Measurements from ENCODE around the gene PTPRT.

The PTPRT gene

GRCh38 chr20:42735539-42735938 is 454.2 kb downstream of the PTPRT start:
- Histone ChIP-seq H3K9ac (ENCODE audit: low read depth, low read length) (no peak overlapping the region), H3K4me3 (ENCODE audit: low read length) (no peak overlapping the region), H3K4me1 (ENCODE audit: insufficient read depth, low read length) (no peaks in the 10 kb centered on the region), H3K36me3 (ENCODE audit: insufficient read depth, low read depth, low read length) (no peaks in the 10 kb centered on the region), H3K27ac (ENCODE audit: low read length) (no peak overlapping the region), H3K27me3 (ENCODE audit: insufficient read depth, low read length) (no peaks in the 10 kb centered on the region), H3K9me3 (ENCODE audit: insufficient read depth, low read depth, low read length) (no peaks in the 10 kb centered on the region)

- Histone ChIP-seq H3K4me1 (ENCODE audit: insufficient read depth, low read length) (no peaks in the 10 kb centered on the region), H3K4me3 (ENCODE audit: low read length) (no peak overlapping the region), H3K27me3 (ENCODE audit: insufficient read depth, low read length) (no peaks in the 10 kb centered on the region), H3K9me3 (ENCODE audit: insufficient read depth, low read depth, low read length) (no peaks in the 10 kb centered on the region), H3K27ac (ENCODE audit: low read length) (no peak overlapping the region), H3K9ac (ENCODE audit: low read depth, low read length) (no peak overlapping the region), H3K36me3 (ENCODE audit: insufficient read depth, low read depth, low read length) (no peaks in the 10 kb centered on the region)
Measured at GRCh38 chr20:42734660-42735368, 454.9 kb downstream of the PTPRT start.

- H3K9ac ChIP-seq (ENCODE audit: low read depth, low read length) = no peak overlapping the region
- H3K4me1 ChIP-seq (ENCODE audit: insufficient read depth, low read length) = peaks cover 4% of the 10 kb centered on the region; the same call in 1 of the 2 replicates
- H3K36me3 ChIP-seq (ENCODE audit: insufficient read depth, low read depth, low read length) = no peaks in the 10 kb centered on the region
- H3K27me3 ChIP-seq (ENCODE audit: insufficient read depth, low read length) = no peaks in the 10 kb centered on the region
- H3K4me3 ChIP-seq (ENCODE audit: low read length) = no peak overlapping the region
- no peak overlapping the region for H3K27ac ChIP-seq (ENCODE audit: low read length)
- H3K9me3 ChIP-seq (ENCODE audit: insufficient read depth, low read depth, low read length) = no peaks in the 10 kb centered on the region
Measured at GRCh38 chr20:42721923-42722322, 467.8 kb downstream of the PTPRT start.

- peaks cover 25% of the 10 kb centered on the region for H3K9me3 ChIP-seq (ENCODE audit: insufficient read depth, low read depth, low read length)
- H3K4me1 ChIP-seq (ENCODE audit: insufficient read depth, low read length) = no peaks in the 10 kb centered on the region
- no peak overlapping the region for H3K9ac ChIP-seq (ENCODE audit: low read depth, low read length)
- no peak overlapping the region for H3K4me3 ChIP-seq (ENCODE audit: low read length)
- H3K27ac ChIP-seq (ENCODE audit: low read length) = no peak overlapping the region
- no peaks in the 10 kb centered on the region for H3K36me3 ChIP-seq (ENCODE audit: insufficient read depth, low read depth, low read length)
- no peaks in the 10 kb centered on the region for H3K27me3 ChIP-seq (ENCODE audit: insufficient read depth, low read length)
Measured at GRCh38 chr20:42714298-42715141, 475.2 kb downstream of the PTPRT start.

GRCh38 chr20:42708266-42708665 is 481.4 kb downstream of the PTPRT start:
- Histone ChIP-seq H3K9ac (ENCODE audit: low read depth, low read length) (no peak overlapping the region), H3K27ac (ENCODE audit: low read length) (no peak overlapping the region), H3K27me3 (ENCODE audit: insufficient read depth, low read length) (no peaks in the 10 kb centered on the region), H3K4me3 (ENCODE audit: low read length) (no peak overlapping the region), H3K36me3 (ENCODE audit: insufficient read depth, low read depth, low read length) (no peaks in the 10 kb centered on the region), H3K9me3 (ENCODE audit: insufficient read depth, low read depth, low read length) (peaks cover 37% of the 10 kb centered on the region), H3K4me1 (ENCODE audit: insufficient read depth, low read length) (no peaks in the 10 kb centered on the region)

GRCh38 chr20:42706759-42707158 is 482.9 kb downstream of the PTPRT start:
- Histone ChIP-seq H3K27me3 (ENCODE audit: insufficient read depth, low read length) (no peaks in the 10 kb centered on the region), H3K4me3 (ENCODE audit: low read length) (no peak overlapping the region), H3K36me3 (ENCODE audit: insufficient read depth, low read depth, low read length) (no peaks in the 10 kb centered on the region), H3K27ac (ENCODE audit: low read length) (no peak overlapping the region), H3K9me3 (ENCODE audit: insufficient read depth, low read depth, low read length) (peaks cover 34% of the 10 kb centered on the region), H3K4me1 (ENCODE audit: insufficient read depth, low read length) (no peaks in the 10 kb centered on the region), H3K9ac (ENCODE audit: low read depth, low read length) (no peak overlapping the region)

GRCh38 chr20:42705550-42705949 is 484.2 kb downstream of the PTPRT start:
- no peak overlapping the region for H3K9ac ChIP-seq (ENCODE audit: low read depth, low read length)
- H3K9me3 ChIP-seq (ENCODE audit: insufficient read depth, low read depth, low read length) = peaks cover 22% of the 10 kb centered on the region
- H3K27me3 ChIP-seq (ENCODE audit: insufficient read depth, low read length) = no peaks in the 10 kb centered on the region
- H3K4me1 ChIP-seq (ENCODE audit: insufficient read depth, low read length) = no peaks in the 10 kb centered on the region
- H3K27ac ChIP-seq (ENCODE audit: low read length) = no peak overlapping the region
- no peaks in the 10 kb centered on the region for H3K36me3 ChIP-seq (ENCODE audit: insufficient read depth, low read depth, low read length)
- no peak overlapping the region for H3K4me3 ChIP-seq (ENCODE audit: low read length)

GRCh38 chr20:42703744-42704143 is 486.0 kb downstream of the PTPRT start:
- Histone ChIP-seq H3K27me3 (ENCODE audit: insufficient read depth, low read length) (no peaks in the 10 kb centered on the region), H3K4me3 (ENCODE audit: low read length) (no peak overlapping the region), H3K36me3 (ENCODE audit: insufficient read depth, low read depth, low read length) (no peaks in the 10 kb centered on the region), H3K27ac (ENCODE audit: low read length) (no peak overlapping the region), H3K9me3 (ENCODE audit: insufficient read depth, low read depth, low read length) (peaks cover 4% of the 10 kb centered on the region; the same call in 1 of the 2 replicates), H3K4me1 (ENCODE audit: insufficient read depth, low read length) (no peaks in the 10 kb centered on the region), H3K9ac (ENCODE audit: low read depth, low read length) (no peak overlapping the region)

GRCh38 chr20:42701948-42702347 is 487.8 kb downstream of the PTPRT start:
- H3K9me3 ChIP-seq (ENCODE audit: insufficient read depth, low read depth, low read length) = peaks cover 4% of the 10 kb centered on the region; the same call in 1 of the 2 replicates
- H3K4me1 ChIP-seq (ENCODE audit: insufficient read depth, low read length) = no peaks in the 10 kb centered on the region
- H3K27ac ChIP-seq (ENCODE audit: low read length) = no peak overlapping the region
- H3K9ac ChIP-seq (ENCODE audit: low read depth, low read length) = no peak overlapping the region
- no peaks in the 10 kb centered on the region for H3K36me3 ChIP-seq (ENCODE audit: insufficient read depth, low read depth, low read length)
- no peak overlapping the region for H3K4me3 ChIP-seq (ENCODE audit: low read length)
- no peaks in the 10 kb centered on the region for H3K27me3 ChIP-seq (ENCODE audit: insufficient read depth, low read length)

- Histone ChIP-seq H3K27me3 (ENCODE audit: insufficient read depth, low read length) (no peaks in the 10 kb centered on the region), H3K4me1 (ENCODE audit: insufficient read depth, low read length) (no peaks in the 10 kb centered on the region), H3K27ac (ENCODE audit: low read length) (no peak overlapping the region), H3K9me3 (ENCODE audit: insufficient read depth, low read depth, low read length) (peaks cover 4% of the 10 kb centered on the region; the same call in 1 of the 2 replicates), H3K36me3 (ENCODE audit: insufficient read depth, low read depth, low read length) (no peaks in the 10 kb centered on the region), H3K9ac (ENCODE audit: low read depth, low read length) (no peak overlapping the region), H3K4me3 (ENCODE audit: low read length) (no peak overlapping the region)
Measured at GRCh38 chr20:42700372-42700771, 489.3 kb downstream of the PTPRT start.

- no peak overlapping the region for H3K4me3 ChIP-seq (ENCODE audit: low read length)
- no peaks in the 10 kb centered on the region for H3K9me3 ChIP-seq (ENCODE audit: insufficient read depth, low read depth, low read length)
- no peaks in the 10 kb centered on the region for H3K4me1 ChIP-seq (ENCODE audit: insufficient read depth, low read length)
- no peaks in the 10 kb centered on the region for H3K36me3 ChIP-seq (ENCODE audit: insufficient read depth, low read depth, low read length)
- H3K27ac ChIP-seq (ENCODE audit: low read length) = no peak overlapping the region
- H3K27me3 ChIP-seq (ENCODE audit: insufficient read depth, low read length) = no peaks in the 10 kb centered on the region
- H3K9ac ChIP-seq (ENCODE audit: low read depth, low read length) = no peak overlapping the region
Measured at GRCh38 chr20:42697962-42698361, 491.7 kb downstream of the PTPRT start.

All from iPS-20b (cell line).